Measurements from ENCODE around the gene LEKR1. TPM values are rescaled to one million over a fixed set of nuclear protein-coding genes. Genes with fewer than 3 reads are reported as not detected.

Gene LEKR1
- total RNA-seq, 1 donor from 2014 or later, result 4.1 TPM

- H3K4me1 Mint-ChIP-seq (ENCODE audit: low read depth), result no peaks in the 10 kb centered on the region
- no peak for DNase-seq (ENCODE audit: low spot score, unreplicated experiment)
- H3K36me3 Mint-ChIP-seq (ENCODE audit: insufficient read depth), result no peaks in the 10 kb centered on the region
- H3K27ac Mint-ChIP-seq, result no peak overlapping the region
- peaks cover 2% of the 10 kb centered on the region for H3K27me3 Mint-ChIP-seq
- H3K4me3 Mint-ChIP-seq (ENCODE audit: low read depth), result no peak overlapping the region
- no peak for TF ChIP-seq CTCF (IDR thresholded peaks at IDR 0.05; ENCODE audit: unreplicated experiment)
- no peaks in the 10 kb centered on the region for H3K9me3 Mint-ChIP-seq (ENCODE audit: low read depth)
Measured at GRCh38 chr3:157075693-157076420, 249.7 kb downstream of the LEKR1 start.

GRCh38 chr3:157077565-157077991, 251.4 kb downstream of the LEKR1 start:
- DNase-seq (ENCODE audit: low spot score, unreplicated experiment), result no peak
- Mint-ChIP-seq H3K4me3 (ENCODE audit: low read depth) (no peak overlapping the region), H3K27me3 (peaks cover 2% of the 10 kb centered on the region), H3K9me3 (ENCODE audit: low read depth) (no peaks in the 10 kb centered on the region), H3K4me1 (ENCODE audit: low read depth) (peaks cover 10% of the 10 kb centered on the region), H3K36me3 (ENCODE audit: insufficient read depth) (no peaks in the 10 kb centered on the region), H3K27ac (no peak overlapping the region)
- TF ChIP-seq CTCF (IDR thresholded peaks at IDR 0.05; ENCODE audit: unreplicated experiment), result no peak

- Mint-ChIP-seq H3K9me3 (ENCODE audit: low read depth) (no peaks in the 10 kb centered on the region), H3K4me3 (ENCODE audit: low read depth) (no peak overlapping the region), H3K36me3 (ENCODE audit: insufficient read depth) (no peaks in the 10 kb centered on the region), H3K4me1 (ENCODE audit: low read depth) (peaks cover 10% of the 10 kb centered on the region), H3K27me3 (peaks cover 2% of the 10 kb centered on the region), H3K27ac (no peak overlapping the region)
- no peak for DNase-seq (ENCODE audit: low spot score, unreplicated experiment)
- no peak for TF ChIP-seq CTCF (IDR thresholded peaks at IDR 0.05; ENCODE audit: unreplicated experiment)
Measured at GRCh38 chr3:157078131-157078810, 252.1 kb downstream of the LEKR1 start.

DNA sequence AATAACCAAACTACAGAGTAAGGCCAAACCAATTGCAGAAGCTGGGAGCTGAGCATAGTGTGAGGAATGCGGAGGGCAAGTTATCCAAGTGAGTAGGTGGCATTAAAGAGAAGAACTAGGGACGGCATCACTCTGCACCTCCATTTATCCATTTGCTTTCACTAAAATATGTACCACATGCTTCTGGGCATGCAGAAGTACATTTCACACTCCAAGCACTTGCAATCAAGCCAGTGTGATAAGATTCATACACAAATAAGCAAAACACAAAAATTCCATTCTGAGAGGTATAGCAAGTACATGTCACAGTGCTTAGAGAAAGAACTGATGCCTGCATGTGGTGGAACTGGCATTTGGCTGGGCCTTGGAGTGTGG, 252.6 kb downstream of the LEKR1 start:
- Mint-ChIP-seq H3K4me1 (ENCODE audit: low read depth) (peaks cover 10% of the 10 kb centered on the region), H3K27me3 (peaks cover 2% of the 10 kb centered on the region), H3K4me3 (ENCODE audit: low read depth) (no peak overlapping the region), H3K9me3 (ENCODE audit: low read depth) (no peaks in the 10 kb centered on the region), H3K36me3 (ENCODE audit: insufficient read depth) (no peaks in the 10 kb centered on the region), H3K27ac (no peak overlapping the region)
- no peak for DNase-seq (ENCODE audit: low spot score, unreplicated experiment)
- no peak for TF ChIP-seq CTCF (IDR thresholded peaks at IDR 0.05; ENCODE audit: unreplicated experiment)

GRCh38 chr3:157079676-157080369, 253.7 kb downstream of the LEKR1 start:
- no peak for DNase-seq (ENCODE audit: low spot score, unreplicated experiment)
- H3K4me3 Mint-ChIP-seq (ENCODE audit: low read depth), result no peak overlapping the region
- no peak for TF ChIP-seq CTCF (IDR thresholded peaks at IDR 0.05; ENCODE audit: unreplicated experiment)
- H3K36me3 Mint-ChIP-seq (ENCODE audit: insufficient read depth), result no peaks in the 10 kb centered on the region
- peaks cover 2% of the 10 kb centered on the region for H3K27me3 Mint-ChIP-seq
- no peak overlapping the region for H3K27ac Mint-ChIP-seq
- peaks cover 10% of the 10 kb centered on the region for H3K4me1 Mint-ChIP-seq (ENCODE audit: low read depth)
- H3K9me3 Mint-ChIP-seq (ENCODE audit: low read depth), result no peaks in the 10 kb centered on the region
